ENCODE data around the gene IRF1. TPM values are rescaled to one million over a fixed set of nuclear protein-coding genes. Genes with fewer than 3 reads are reported as not detected.

The IRF1 gene
- total RNA-seq, 8 experiments from 2014 or later, result 1.4 to 29.2 (median 9.0) TPM

GRCh38 chr5:132475497-132475882 lies 15.1 kb downstream of the IRF1 start:
- WGBS, 10 experiments, result 81 to 100% (median 94%) methylated on average over 1 to 3 of the region's 6 CpGs; no CpG with 5 or more reads in 6 of the 10 experiments
- Histone ChIP-seq H3K4me3 (no peak overlapping the region), H3K27ac (no peak overlapping the region), H3K4me1 (replicated peaks in 1 of 2) (peaks cover 0 to 9% of the 10 kb centered on the region in 2 donors)
- ATAC-seq (replicated peaks in 6 of 8), result peak in 6 of 8 experiments; percentile 2 to 25 (median 17)
- in situ Hi-C loops (cut with MboI; ENCODE audit: low pct_unique_long_range_greater_than_20kb in 2 of 9, low sequenced_read_pairs in 9 of 9, unreplicated experiment in 9 of 9), result loop anchor here in 1 of 9 experiments (25.0 kb wide), 1 partner anchor 88 kb away; no protein-coding TSS in a partner anchor

GRCh38 chr5:132474881-132475496 lies 15.6 kb downstream of the IRF1 start:
- in situ Hi-C loops (cut with MboI; ENCODE audit: low pct_unique_long_range_greater_than_20kb in 2 of 9, low sequenced_read_pairs in 9 of 9, unreplicated experiment in 9 of 9), result loop anchor here in 1 of 9 experiments (25.0 kb wide), 1 partner anchor 88 kb away; no protein-coding TSS in a partner anchor
- 0 to 46% (median 20%) methylated on average over 1 to 4 of the region's 4 CpGs; no CpG with 5 or more reads in 7 of the 10 experiments for WGBS, 10 experiments
- peak in 7 of 8 experiments; percentile 1 to 64 (median 48) for ATAC-seq (replicated peaks in 6 of 8)

GRCh38 chr5:132474131-132474723 lies 16.3 kb downstream of the IRF1 start:
- Histone ChIP-seq H3K27ac (no peak overlapping the region), H3K4me1 (replicated peaks in 1 of 2) (peaks cover 0 to 9% of the 10 kb centered on the region in 2 donors), H3K4me3 (no peak overlapping the region)
- in situ Hi-C loops (cut with MboI; ENCODE audit: low pct_unique_long_range_greater_than_20kb in 2 of 9, low sequenced_read_pairs in 9 of 9, unreplicated experiment in 9 of 9), result no loop called here
- ATAC-seq (replicated peaks in 6 of 8), result no peak
- WGBS, 10 experiments, result 80 to 100% (median 100%) methylated on average over 1 to 3 of the region's 3 CpGs; no CpG with 5 or more reads in 3 of the 10 experiments

More at GRCh38 chr5:132474881-132475496, 15.6 kb downstream of the IRF1 start:
- Histone ChIP-seq H3K27ac (no peak overlapping the region), H3K4me1 (replicated peaks in 1 of 2) (peaks cover 0 to 9% of the 10 kb centered on the region in 2 donors), H3K4me3 (no peak overlapping the region)

DNA sequence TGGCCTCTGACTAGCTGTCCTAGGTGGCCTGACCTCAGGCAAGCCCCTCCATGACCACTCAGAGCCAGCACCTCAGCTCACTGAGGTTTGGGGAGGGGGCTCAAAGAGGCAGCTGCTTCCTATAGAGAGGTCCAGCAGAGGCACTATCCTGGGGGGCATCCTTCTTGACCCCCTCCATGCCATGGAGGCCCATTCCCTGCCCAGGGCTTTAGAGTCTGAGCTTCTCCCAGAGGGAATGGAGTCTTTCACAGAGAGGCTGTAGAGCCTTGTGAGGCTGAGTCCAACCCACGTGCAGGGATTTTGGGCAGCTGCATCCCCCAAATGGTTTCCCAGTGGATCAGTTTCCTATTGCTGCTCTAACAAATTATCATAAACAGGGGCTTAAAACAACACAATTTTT lies 16.9 kb downstream of the IRF1 start:
- 40 to 100% methylated on average over 1 of the region's 1 CpG; no CpG with 5 or more reads in 8 of the 10 experiments for WGBS, 10 experiments
- H3K27ac ChIP-seq, result no peak overlapping the region
- no peak for ATAC-seq (replicated peaks in 6 of 8)
- H3K4me3 ChIP-seq, result no peak overlapping the region
- in situ Hi-C loops (cut with MboI; ENCODE audit: low pct_unique_long_range_greater_than_20kb in 2 of 9, low sequenced_read_pairs in 9 of 9, unreplicated experiment in 9 of 9), result no loop called here
- H3K4me1 ChIP-seq (replicated peaks in 1 of 2), result peaks cover 0 to 9% of the 10 kb centered on the region in 2 donors

- ATAC-seq (replicated peaks in 6 of 8), result no peak
- peaks cover 0 to 9% of the 10 kb centered on the region in 2 donors for H3K4me1 ChIP-seq (replicated peaks in 1 of 2)
- no peak overlapping the region for H3K4me3 ChIP-seq
- WGBS, 10 experiments, result 78 to 100% (median 92%) methylated on average over 2 to 8 of the region's 8 CpGs; no CpG with 5 or more reads in 2 of the 10 experiments
- no peak overlapping the region for H3K27ac ChIP-seq
- in situ Hi-C loops (cut with MboI; ENCODE audit: low pct_unique_long_range_greater_than_20kb in 2 of 9, low sequenced_read_pairs in 9 of 9, unreplicated experiment in 9 of 9), result no loop called here
Observed at GRCh38 chr5:132473019-132473531, 17.5 kb downstream of the IRF1 start.

- Histone ChIP-seq H3K4me1 (replicated peaks in 1 of 2) (peaks cover 0 to 9% of the 10 kb centered on the region in 2 donors), H3K27ac (no peak overlapping the region), H3K4me3 (no peak overlapping the region)
- 87 to 100% (median 94%) methylated on average over 1 to 8 of the region's 8 CpGs; no CpG with 5 or more reads in 1 of the 10 experiments for WGBS, 10 experiments
- in situ Hi-C loops (cut with MboI; ENCODE audit: low pct_unique_long_range_greater_than_20kb in 2 of 9, low sequenced_read_pairs in 9 of 9, unreplicated experiment in 9 of 9), result no loop called here
- no peak for ATAC-seq (replicated peaks in 6 of 8)
Observed at GRCh38 chr5:132472431-132472830, 18.1 kb downstream of the IRF1 start.

- Histone ChIP-seq H3K27ac (no peak overlapping the region), H3K4me3 (no peak overlapping the region), H3K4me1 (replicated peaks in 1 of 2) (peaks cover 0 to 9% of the 10 kb centered on the region in 2 donors)
- no peak for ATAC-seq (replicated peaks in 6 of 8)
- WGBS, 10 experiments, result 40 to 100% (median 74%) methylated on average over 1 to 5 of the region's 7 CpGs; no CpG with 5 or more reads in 4 of the 10 experiments
- in situ Hi-C loops (cut with MboI; ENCODE audit: low pct_unique_long_range_greater_than_20kb in 2 of 9, low sequenced_read_pairs in 9 of 9, unreplicated experiment in 9 of 9), result no loop called here
Observed at GRCh38 chr5:132471944-132472343, 18.6 kb downstream of the IRF1 start.

DNA sequence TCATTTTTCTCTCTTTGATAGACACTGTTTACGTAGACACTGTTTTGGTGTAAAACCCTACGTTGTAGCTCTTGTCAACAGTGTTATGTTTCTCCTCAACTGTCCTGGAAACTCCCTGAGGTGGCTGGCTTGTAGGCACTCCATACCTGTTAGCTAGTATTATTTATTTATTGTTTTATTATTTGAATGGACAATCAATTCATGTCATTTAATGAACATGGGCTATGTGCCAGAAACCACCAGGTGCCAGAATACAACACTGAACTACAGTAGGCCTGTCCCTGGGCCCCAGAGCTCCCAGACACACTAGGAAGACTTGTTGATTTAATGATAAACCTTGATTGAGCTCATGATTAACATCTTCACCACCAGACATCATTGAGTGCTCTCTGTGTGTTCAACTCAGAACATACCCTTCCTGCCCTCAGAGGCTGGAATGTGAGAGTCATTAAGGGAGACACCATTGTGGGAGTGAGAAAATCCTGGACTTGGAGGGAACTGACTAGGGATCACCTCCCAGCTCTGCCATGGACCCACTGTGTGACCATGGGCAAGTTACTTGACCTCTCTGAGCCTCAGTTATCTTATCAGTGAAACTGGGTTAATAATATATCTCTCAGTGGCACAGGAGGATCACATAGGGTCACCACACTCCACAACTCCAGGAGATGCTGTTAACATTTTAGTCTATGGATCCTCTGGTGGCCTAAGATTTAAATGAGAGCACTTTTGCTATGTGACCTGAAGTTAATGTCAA lies 19.2 kb downstream of the IRF1 start:
- H3K4me3 ChIP-seq, result no peak overlapping the region
- H3K4me1 ChIP-seq (replicated peaks in 1 of 2), result peaks cover 0 to 9% of the 10 kb centered on the region in 2 donors
- in situ Hi-C loops (cut with MboI; ENCODE audit: low pct_unique_long_range_greater_than_20kb in 2 of 9, low sequenced_read_pairs in 9 of 9, unreplicated experiment in 9 of 9), result no loop called here
- H3K27ac ChIP-seq, result no peak overlapping the region
- ATAC-seq (replicated peaks in 6 of 8), result no peak
- 80 to 100% (median 92%) methylated on average over 1 to 2 of the region's 2 CpGs; no CpG with 5 or more reads in 5 of the 10 experiments for WGBS, 10 experiments

DNA sequence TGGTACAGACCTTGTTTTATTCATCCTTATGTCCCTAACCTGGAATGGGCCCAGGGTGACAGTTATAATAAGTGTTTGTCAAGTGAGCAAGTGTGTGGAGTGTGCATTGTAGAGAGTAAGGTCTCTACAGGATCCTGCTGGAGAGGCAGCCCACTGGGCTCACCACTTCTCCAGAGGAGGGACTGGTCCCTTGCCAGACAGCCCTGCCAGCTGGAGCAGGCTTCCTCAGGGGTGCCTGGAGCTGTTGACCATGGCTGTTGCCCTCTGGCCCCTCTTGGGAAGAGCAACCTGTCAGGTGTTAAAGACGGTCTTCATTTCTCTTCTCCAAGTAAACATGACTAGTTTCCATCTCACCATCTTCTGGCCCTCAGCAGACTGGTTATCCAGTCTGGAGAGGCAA lies 20.0 kb downstream of the IRF1 start:
- no peak overlapping the region for H3K4me3 ChIP-seq
- H3K27ac ChIP-seq, result no peak overlapping the region
- peaks cover 0 to 9% of the 10 kb centered on the region in 2 donors for H3K4me1 ChIP-seq (replicated peaks in 1 of 2)
- ATAC-seq (replicated peaks in 6 of 8), result no peak
- WGBS, 10 experiments, result 50 to 100% (median 71%) methylated on average over 1 of the region's 1 CpG; no CpG with 5 or more reads in 7 of the 10 experiments
- in situ Hi-C loops (cut with MboI; ENCODE audit: low pct_unique_long_range_greater_than_20kb in 2 of 9, low sequenced_read_pairs in 9 of 9, unreplicated experiment in 9 of 9), result no loop called here

DNA sequence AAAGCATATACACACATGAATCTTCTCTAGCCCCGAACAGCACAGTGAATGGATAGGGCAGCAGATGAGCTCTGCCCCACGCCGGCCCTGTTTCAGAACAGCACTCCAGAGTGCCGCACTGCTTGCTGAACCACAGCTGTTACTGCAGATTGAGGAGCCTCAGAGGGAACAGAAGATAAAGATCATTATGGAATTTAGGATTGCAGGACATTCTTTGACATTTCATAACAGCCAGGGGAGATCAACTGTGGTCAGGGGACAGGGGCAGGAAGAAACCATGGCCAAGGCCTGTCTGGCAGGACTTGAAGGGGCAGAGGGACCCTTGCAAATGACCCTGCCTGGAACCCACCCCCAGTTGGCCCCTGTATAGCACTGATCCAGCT lies 20.6 kb downstream of the IRF1 start:
- H3K4me1 ChIP-seq (replicated peaks in 1 of 2), result peaks cover 0 to 4% of the 10 kb centered on the region in 2 donors
- in situ Hi-C loops (cut with MboI; ENCODE audit: low pct_unique_long_range_greater_than_20kb in 2 of 9, low sequenced_read_pairs in 9 of 9, unreplicated experiment in 9 of 9), result no loop called here
- no peak overlapping the region for H3K27ac ChIP-seq
- WGBS, 10 experiments, result 20 to 100% (median 92%) methylated on average over 1 to 4 of the region's 4 CpGs; no CpG with 5 or more reads in 2 of the 10 experiments
- H3K4me3 ChIP-seq, result no peak overlapping the region
- peak in 1 of 8 experiments; percentile 37 for ATAC-seq (replicated peaks in 6 of 8)

- Histone ChIP-seq H3K4me3 (no peak overlapping the region), H3K4me1 (replicated peaks in 1 of 2) (peaks cover 0 to 3% of the 10 kb centered on the region in 2 donors), H3K27ac (no peak overlapping the region)
- no peak for ATAC-seq (replicated peaks in 6 of 8)
- 50 to 94% (median 75%) methylated on average over 1 to 6 of the region's 6 CpGs; no CpG with 5 or more reads in 3 of the 10 experiments for WGBS, 10 experiments
- in situ Hi-C loops (cut with MboI; ENCODE audit: low pct_unique_long_range_greater_than_20kb in 2 of 9, low sequenced_read_pairs in 9 of 9, unreplicated experiment in 9 of 9), result no loop called here
Observed at GRCh38 chr5:132469380-132470009, 21.1 kb downstream of the IRF1 start.

DNA sequence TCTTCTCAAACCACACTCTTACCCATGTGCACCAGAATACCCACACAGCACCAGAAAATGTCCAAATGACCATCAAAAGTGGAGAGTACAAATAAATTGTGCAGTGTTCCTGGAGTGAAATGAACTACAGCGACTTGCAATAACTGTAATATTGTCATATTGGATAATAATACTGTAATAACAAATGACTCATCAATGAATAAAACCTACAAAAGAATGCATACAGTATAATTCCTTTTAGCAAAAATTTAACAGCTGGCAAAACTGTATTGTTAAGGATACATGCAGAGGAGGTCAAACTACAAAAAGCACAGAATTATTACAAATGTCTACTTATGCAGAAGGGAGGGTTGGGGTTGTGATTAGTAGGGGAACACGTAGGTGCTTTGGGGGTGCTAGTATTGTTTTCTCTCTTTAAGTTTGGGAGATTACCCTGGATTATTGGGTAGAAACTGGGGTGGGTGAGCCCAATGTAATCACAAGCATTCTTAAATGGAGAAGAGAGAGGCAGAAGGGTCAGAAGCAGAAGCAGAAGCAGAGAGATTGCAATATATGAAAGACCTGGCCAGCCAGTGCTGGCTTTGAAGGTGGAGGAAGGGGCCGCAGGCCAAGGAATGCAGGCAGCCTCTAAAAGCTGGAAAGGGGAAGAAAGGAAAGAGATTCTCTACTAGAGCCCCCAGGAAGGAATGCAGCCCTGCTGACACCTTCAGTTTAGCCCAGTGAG lies 21.8 kb downstream of the IRF1 start:
- in situ Hi-C loops (cut with MboI; ENCODE audit: low pct_unique_long_range_greater_than_20kb in 2 of 9, low sequenced_read_pairs in 9 of 9, unreplicated experiment in 9 of 9), result no loop called here
- H3K27ac ChIP-seq, result no peak overlapping the region

More for the DNA sequence above, 21.8 kb downstream of the IRF1 start:
- Histone ChIP-seq H3K4me3 (no peak overlapping the region), H3K4me1 (replicated peaks in 1 of 2) (peaks cover 0 to 9% of the 10 kb centered on the region in 2 donors)
- no peak for ATAC-seq (replicated peaks in 6 of 8)
- 71 to 100% (median 85%) methylated on average over 1 to 3 of the region's 3 CpGs for WGBS, 10 experiments

Measured in motor neuron (in vitro differentiated cells).